NCI-H446 (cell line): Measurements from ENCODE around the gene NOX4.
"Not testable (repeated sequence)": the region's sequence is repeated elsewhere in the genome, so short reads cannot be mapped to it uniquely, and the experiment has no call there.

Source experiments
- DNase-seq, 2 experiments: peaks; one replicate each; lab custom pipeline; 2025; lab: John Stamatoyannopoulos, UW

NOX4 gene

GRCh38 chr11:89379976-89380771 is 111.0 kb downstream of the NOX4 start:
- peak in 1 of 2 experiments; percentile 5 for DNase-seq

GRCh38 chr11:89378986-89379385 is 112.2 kb downstream of the NOX4 start:
- not testable (repeated sequence) for DNase-seq

DNA sequence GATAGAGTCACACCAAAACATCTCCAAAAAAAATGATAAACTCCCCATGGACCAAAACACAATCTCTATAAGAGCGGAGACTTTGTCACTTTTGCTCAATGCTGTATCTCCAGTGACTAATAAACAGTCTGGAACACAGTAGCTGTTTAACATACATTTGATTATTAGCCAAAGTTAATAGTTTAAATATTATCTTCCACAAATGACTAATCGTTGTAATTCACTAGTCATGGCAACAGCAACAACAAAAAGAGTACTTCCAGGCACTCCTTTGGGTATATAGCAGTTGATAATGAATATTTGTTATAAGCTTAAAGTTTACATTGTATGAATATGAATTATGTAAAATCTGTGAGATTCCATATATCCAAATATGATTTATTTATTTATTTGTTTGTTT is 121.8 kb downstream of the NOX4 start:
- not testable (repeated sequence) for DNase-seq

DNA sequence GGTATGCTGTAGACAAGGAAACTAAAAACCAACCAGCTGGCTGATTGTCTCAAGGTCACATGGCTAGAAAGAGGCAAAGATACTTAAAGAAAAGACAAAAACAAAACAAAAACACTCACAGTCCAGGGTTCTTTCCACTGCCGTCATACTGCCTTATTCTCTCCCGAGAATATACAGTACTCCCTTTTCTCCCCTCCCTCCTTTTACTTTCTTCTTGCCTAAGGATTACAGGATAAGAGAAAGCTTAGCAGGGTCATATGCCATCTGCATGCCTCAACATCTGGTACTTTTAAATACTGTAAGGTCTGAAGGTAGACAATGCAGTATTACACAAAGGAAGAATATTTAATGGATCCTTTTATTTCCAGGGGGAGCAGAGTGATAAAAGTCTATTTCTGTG is 126.3 kb downstream of the NOX4 start:
- DNase-seq: not testable (repeated sequence)

DNA sequence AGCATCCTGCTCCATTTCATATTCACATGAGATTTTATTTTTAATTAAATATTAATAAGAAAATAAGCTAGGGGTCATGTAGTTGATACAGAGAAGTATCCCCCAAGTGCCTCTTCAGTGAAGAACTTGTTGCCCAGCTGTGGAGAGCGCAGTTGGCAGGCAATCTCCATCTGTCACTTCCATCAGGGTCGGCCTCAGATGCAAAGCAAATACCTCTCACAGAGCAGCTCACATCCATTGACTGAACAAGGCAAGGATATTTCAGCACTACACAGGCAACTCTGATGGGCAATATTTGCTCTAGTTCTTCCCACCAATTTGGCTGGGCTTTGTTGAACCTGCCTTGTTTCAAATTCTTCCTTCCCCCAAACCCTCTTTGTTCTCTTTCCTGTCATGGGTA is 129.4 kb downstream of the NOX4 start:
- no peak for DNase-seq

- not testable (repeated sequence) for DNase-seq
Measured at GRCh38 chr11:89359208-89359607, 132.0 kb downstream of the NOX4 start.

GRCh38 chr11:89358761-89359160 is 132.4 kb downstream of the NOX4 start:
- DNase-seq: no peak

GRCh38 chr11:89355646-89356045 is 135.5 kb downstream of the NOX4 start:
- DNase-seq: no peak

GRCh38 chr11:89354513-89354912 is 136.7 kb downstream of the NOX4 start:
- not testable (repeated sequence) for DNase-seq

DNA sequence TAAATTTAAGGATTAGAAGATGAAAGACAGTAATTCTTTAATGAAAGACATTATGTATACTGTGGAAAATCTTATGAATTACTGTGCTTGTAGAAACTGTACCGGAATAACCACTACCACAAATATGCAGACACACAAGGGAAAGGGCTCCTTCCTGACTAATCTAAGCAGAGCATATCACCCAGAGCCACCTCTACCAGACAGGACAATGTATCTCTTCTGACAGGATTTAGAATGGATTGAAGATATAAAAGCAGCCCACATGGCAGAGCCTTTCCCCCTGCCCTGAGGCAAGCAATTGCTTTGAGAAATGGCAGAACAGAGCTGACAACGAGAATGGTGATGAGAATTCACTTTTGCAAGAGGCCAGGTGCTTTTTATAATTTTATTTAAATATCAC is 144.1 kb downstream of the NOX4 start:
- DNase-seq: no peak

GRCh38 chr11:89346601-89347000 is 144.6 kb downstream of the NOX4 start:
- DNase-seq: no peak

- DNase-seq: not testable (repeated sequence)
Measured at GRCh38 chr11:89342880-89343572, 148.1 kb downstream of the NOX4 start.

DNA sequence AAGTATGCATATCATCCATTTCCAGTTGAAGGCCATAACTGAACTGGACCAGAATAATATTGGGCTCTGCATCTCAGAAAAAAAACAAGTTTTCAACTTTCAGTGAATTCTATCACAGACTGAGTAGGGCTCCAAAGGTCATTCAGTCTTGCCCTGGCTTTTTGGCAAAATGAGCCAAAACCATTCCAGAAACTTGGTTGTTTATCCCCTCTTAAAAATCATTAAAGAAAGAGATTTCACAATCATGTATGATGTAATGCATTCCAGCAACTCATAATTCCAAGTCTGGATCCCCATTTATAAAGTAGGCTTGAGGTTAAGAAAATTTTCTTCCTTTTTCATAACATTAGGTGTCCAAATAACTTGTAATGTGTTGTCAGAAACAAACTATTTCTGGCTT is 150.7 kb downstream of the NOX4 start:
- not testable (repeated sequence) for DNase-seq

- not testable (repeated sequence) for DNase-seq
Measured at GRCh38 chr11:89338073-89338472, 153.1 kb downstream of the NOX4 start.

DNA sequence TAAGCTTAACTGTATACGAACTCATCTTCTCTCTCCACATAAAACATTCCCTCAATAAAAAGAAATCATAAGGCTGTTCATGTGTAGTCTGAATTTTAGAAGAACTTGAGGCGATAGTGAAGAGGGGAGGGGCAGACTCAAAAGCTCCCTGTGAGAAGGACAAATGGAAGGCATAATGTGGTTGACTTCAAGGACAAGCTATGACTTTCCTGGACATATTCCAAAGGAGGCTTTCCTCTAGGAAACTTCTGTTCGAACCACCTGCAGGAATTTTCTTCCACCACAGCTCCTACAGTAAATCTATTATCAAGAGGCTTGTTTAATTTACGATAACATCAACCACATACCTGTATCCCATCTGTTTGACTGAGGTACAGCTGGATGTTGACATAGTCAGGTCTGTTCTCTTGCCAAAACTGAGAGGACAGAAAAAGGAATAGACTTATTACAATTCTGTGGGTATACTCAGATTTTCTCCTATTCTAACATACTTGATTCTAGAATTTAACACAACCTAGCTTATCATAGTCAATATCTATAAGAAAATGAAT is 154.0 kb downstream of the NOX4 start:
- not testable (repeated sequence) for DNase-seq

- not testable (repeated sequence) for DNase-seq
Measured at GRCh38 chr11:89333704-89334103, 157.5 kb downstream of the NOX4 start.

GRCh38 chr11:89331940-89332339 is 159.2 kb downstream of the NOX4 start:
- DNase-seq: not testable (repeated sequence)

- no peak for DNase-seq
Measured at GRCh38 chr11:89327885-89328284, 163.3 kb downstream of the NOX4 start.

DNA sequence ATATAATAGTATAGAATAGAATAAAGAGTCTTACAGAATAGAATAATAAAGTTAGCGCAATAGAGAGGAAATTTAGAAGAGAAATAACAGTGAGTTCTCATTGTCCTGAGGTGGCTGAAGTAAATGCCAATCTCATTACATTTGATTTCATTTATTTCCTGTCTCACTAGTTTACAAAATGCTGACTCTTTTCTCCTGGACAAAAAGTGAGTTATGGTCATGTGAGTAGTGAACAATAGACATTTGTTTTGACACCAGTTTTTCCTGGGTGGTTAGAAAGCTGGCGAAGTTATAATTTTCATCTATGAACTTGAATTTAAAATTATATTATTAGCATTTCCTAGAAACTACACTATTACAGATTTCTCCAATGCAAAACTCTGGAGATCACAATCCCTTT is 169.8 kb downstream of the NOX4 start:
- DNase-seq: no peak

DNA sequence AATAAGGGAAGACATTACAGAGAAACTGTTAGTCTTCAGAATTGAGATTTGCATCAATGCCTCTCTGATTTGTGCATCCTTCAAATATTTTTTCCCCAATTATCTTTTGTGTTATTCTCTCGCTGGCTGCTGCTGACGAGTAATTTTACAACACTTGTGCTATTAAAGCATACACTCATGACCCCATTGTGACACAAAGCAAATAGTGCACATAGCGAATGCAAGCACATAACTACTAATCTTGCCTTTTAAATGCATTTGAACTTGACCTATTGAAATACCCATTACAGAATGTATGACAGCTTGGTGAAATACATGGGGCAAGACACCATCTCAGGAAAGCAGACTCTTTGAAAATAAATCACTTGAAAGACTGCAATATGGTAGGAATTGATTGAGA is 180.6 kb downstream of the NOX4 start:
- DNase-seq: not testable (repeated sequence)

GRCh38 chr11:89309321-89309985 is 181.7 kb downstream of the NOX4 start:
- not testable (repeated sequence) for DNase-seq

DNA sequence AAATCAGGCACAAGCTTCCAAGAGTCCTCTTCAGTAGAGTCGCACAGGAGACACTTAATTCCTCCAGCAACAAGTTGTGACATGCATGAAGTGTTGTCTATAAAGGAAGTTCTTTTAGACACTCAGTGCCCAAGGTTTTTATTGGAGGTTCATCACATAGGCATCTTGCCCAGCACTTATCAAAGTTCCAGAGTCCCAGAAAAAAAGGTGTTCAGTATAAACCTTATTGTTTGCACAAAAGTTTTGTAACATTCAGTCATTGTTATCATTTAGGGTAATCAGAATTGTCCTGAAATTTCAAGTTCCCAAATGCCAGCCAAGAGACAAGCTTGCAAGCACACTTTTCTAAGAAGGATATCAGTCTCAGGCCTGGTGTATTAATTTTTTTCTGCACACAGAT is 182.9 kb downstream of the NOX4 start:
- DNase-seq: not testable (repeated sequence)
